Thoracic aorta (tissue), 2 donors: ENCODE measurements around the gene FAM83C. TPM values are rescaled to one million over a fixed set of nuclear protein-coding genes. Genes with fewer than 3 reads are reported as not detected.

Experiments
- ATAC-seq: fragments of 150-250 bp; one replicate; pipeline ENCODE4 v1.8.0; 2017; ENCODE audit warnings: low read depth; ENCODE audit not compliant: insufficient number of reproducible peaks, low FRiP score
- DNase-seq: peaks from one replicate; pipeline ENCODE4 v3.0.0-alpha.2; 2020; ENCODE audit warnings: low spot score
- H3K27ac ChIP-seq, 2 donors: fragments of 200-600 bp; sonication (generic); 1 replicate in 1 of 2; 2 replicates in 1 of 2; pipeline ENCODE4 v1.5.1; 2016; ENCODE audit warnings: mild to moderate bottlenecking in 2 of 2, moderate library complexity in 2 of 2
- H3K27me3 ChIP-seq: fragments of 200-600 bp; sonication (generic); replicated peaks from 2 replicates; pipeline ENCODE4 v1.6.0; 2016; ENCODE audit warnings: mild to moderate bottlenecking; ENCODE audit not compliant: insufficient read depth
- H3K36me3 ChIP-seq: fragments of 200-600 bp; sonication (generic); one replicate; pipeline ENCODE4 v1.5.1; 2016
- H3K4me1 ChIP-seq, 2 donors: fragments of 200-600 bp; sonication (generic); 1 replicate in 1 of 2; 2 replicates in 1 of 2; pipeline versions ENCODE4 v1.5.1 to v1.6.0; 2016; ENCODE audit warnings: low read depth in 2 of 2, mild to moderate bottlenecking in 1 of 2; ENCODE audit not compliant: control insufficient read depth in 1 of 2
- H3K4me3 ChIP-seq: fragments of 200-600 bp; sonication (generic); 2 replicates; pipeline ENCODE4 v1.5.1; 2016; ENCODE audit warnings: mild to moderate bottlenecking
- H3K9me3 ChIP-seq: fragments of 200-600 bp; sonication (generic); 2 replicates; pipeline ENCODE4 v1.5.1; 2016
- total RNA-seq, 2 donors: library from RNA; depleted of rRNA; stranded (reverse); fragments of >200 nt; gene quantifications; one replicate each; pipeline versions ENCODE4 v1.1.0 to v1.2.3, GENCODE V29; 2016
- TF ChIP-seq, protein P1 (sequence below): fragments of 200-600 bp; sonication (generic); IDR thresholded peaks from one replicate; pipeline ENCODE4 v1.5.1; 2019; ENCODE audit warnings: antibody characterized with exemption

FAM83C gene
- total RNA-seq, 2 donors from 2014 or later: not detected

DNA sequence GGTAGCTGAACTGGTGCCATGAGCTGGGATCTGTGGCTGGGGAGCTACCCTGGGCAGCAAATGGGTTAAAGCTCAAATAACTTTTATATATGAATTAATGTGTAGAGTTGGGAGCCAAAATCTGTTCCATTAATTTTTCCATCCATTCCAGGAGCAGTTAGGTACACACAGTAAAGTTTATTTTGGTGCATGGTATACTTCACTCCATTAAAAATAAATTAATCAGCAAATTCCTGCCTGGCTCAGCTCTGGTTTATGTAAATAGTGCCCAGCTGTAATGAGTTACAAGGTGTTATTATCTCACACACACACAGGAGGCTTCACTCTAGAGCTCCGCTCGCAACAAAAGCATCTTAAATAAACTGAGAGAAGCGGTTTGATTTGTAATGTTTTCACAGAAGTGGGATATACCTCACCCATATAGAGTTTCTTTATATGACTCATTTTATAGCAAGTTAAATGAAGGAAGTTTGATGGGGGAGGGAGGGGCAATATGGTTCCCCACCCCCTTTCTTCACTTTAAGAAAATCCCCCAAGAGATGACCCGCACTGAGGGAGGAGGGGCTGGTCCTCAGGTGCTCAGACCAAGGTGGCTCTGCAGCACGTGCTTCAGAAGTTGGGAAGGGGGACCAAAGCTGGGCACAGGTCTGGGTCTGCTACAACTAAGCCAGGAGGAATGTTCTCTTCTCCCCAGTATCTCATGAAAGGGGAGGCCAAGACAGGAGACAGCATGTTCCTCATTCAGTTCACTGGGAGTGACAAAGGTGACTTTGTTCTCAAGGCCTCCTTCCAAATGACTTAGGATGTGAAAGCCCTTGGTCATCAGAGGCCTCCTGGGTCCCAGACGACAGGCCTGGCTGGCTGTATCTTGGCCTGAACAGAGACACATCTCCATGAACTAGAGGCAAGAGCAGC lies 10.5 kb upstream of the FAM83C start:
- Histone ChIP-seq H3K36me3 (no peaks in the 10 kb centered on the region), H3K27ac (no peak overlapping the region), H3K4me3 (no peak overlapping the region), H3K9me3 (no peaks in the 10 kb centered on the region), H3K4me1 (peaks cover 18 to 26% of the 10 kb centered on the region in 2 donors), H3K27me3 (no peaks in the 10 kb centered on the region)
- DNase-seq (no peak), ATAC-seq (no peak)
- TF ChIP-seq, protein P1, sequence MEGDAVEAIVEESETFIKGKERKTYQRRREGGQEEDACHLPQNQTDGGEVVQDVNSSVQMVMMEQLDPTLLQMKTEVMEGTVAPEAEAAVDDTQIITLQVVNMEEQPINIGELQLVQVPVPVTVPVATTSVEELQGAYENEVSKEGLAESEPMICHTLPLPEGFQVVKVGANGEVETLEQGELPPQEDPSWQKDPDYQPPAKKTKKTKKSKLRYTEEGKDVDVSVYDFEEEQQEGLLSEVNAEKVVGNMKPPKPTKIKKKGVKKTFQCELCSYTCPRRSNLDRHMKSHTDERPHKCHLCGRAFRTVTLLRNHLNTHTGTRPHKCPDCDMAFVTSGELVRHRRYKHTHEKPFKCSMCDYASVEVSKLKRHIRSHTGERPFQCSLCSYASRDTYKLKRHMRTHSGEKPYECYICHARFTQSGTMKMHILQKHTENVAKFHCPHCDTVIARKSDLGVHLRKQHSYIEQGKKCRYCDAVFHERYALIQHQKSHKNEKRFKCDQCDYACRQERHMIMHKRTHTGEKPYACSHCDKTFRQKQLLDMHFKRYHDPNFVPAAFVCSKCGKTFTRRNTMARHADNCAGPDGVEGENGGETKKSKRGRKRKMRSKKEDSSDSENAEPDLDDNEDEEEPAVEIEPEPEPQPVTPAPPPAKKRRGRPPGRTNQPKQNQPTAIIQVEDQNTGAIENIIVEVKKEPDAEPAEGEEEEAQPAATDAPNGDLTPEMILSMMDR: no peak

DNA sequence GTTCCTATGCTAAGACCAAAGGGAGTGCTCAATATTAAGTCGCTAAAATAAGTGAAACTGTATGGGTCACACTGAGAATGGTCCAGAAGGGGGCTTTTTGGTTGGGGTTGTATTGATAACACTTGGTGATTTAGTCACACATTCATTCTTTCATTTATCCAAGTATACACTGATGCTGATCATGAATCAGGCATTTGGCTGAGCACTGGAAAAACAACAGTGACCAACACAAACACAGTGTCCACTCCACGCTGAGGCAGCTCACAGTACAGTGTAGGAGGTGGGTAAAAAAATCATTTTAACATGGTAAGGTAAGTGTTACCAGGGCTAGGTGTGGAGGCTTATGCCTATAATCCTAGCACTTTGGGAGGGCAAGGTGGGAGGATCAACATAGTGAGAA lies 9.2 kb upstream of the FAM83C start:
- Histone ChIP-seq H3K4me3 (no peak overlapping the region), H3K4me1 (peaks cover 6 to 13% of the 10 kb centered on the region in 2 donors), H3K9me3 (no peaks in the 10 kb centered on the region), H3K27ac (no peak overlapping the region), H3K36me3 (no peaks in the 10 kb centered on the region), H3K27me3 (no peaks in the 10 kb centered on the region)
- TF ChIP-seq, protein P1: no peak
- DNase-seq (no peak), ATAC-seq (no peak)

DNA sequence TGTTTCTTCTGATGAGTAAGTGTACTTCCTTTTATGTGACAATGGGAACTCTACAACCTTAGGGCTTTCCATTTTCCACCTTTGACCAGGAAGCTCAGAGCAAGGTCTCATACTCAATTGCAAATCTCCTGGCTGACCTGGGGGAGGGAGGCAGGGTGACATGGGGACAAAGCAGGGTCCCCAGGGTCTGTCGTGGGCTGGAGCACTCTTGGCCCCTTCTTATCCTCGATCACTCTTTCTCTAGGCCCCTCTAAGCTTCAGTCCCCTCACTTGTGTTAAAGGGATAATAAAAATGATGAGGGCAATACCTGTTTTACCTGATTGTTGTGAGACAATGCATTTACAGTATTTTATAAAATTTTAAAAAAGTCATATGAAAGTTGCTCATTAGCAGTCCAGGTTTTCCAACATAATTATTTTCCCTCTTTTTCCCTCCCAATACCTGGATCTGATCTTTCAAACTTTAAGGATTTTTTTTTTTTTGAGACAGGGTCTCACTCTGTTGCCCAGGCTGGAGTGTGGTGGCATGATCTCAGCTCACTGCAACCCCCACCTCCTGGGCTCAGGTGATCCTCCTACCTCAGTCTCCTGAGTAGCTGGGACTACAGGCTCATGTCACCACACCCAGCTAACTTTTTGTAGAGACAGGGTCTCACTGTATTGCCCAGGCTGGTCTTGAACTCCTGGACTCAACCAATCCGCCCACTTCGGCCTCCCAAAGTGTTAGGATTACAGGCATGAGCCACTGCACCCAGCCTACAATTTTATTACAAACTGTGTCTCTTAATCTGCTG lies 8.4 kb upstream of the FAM83C start:
- Histone ChIP-seq H3K4me1 (peaks cover 0 to 6% of the 10 kb centered on the region in 2 donors), H3K4me3 (no peak overlapping the region), H3K36me3 (no peaks in the 10 kb centered on the region), H3K9me3 (no peaks in the 10 kb centered on the region), H3K27me3 (no peaks in the 10 kb centered on the region), H3K27ac (no peak overlapping the region)
- TF ChIP-seq, protein P1: no peak
- ATAC-seq (no peak), DNase-seq (no peak)

DNA sequence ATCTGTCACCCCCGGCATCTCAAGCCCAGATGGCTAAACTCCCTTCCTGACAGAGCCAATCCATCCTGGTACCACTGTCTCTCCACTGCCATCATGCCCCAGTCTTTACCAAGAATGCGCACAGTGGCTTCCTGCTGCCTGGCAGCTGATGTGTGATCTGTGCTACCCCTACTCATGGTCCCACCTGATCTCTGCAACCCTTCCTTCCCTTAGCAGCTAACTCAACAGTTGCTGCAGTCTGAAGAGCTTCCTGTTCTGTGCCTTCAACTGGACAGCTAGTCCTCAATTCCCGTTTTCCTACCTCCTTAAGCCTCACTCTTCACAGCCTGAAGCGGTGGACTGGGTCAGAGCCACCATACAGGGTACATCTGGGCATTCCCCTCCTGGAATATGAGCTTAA lies 7.6 kb upstream of the FAM83C start:
- H3K4me1 ChIP-seq: no peaks in the 10 kb centered on the region
- no peak for DNase-seq
- H3K9me3 ChIP-seq: no peaks in the 10 kb centered on the region
- H3K4me3 ChIP-seq: no peak overlapping the region
- ATAC-seq: no peak
- TF ChIP-seq, protein P1: no peak
- H3K27ac ChIP-seq: no peak overlapping the region
- H3K36me3 ChIP-seq: no peaks in the 10 kb centered on the region
- no peaks in the 10 kb centered on the region for H3K27me3 ChIP-seq

DNA sequence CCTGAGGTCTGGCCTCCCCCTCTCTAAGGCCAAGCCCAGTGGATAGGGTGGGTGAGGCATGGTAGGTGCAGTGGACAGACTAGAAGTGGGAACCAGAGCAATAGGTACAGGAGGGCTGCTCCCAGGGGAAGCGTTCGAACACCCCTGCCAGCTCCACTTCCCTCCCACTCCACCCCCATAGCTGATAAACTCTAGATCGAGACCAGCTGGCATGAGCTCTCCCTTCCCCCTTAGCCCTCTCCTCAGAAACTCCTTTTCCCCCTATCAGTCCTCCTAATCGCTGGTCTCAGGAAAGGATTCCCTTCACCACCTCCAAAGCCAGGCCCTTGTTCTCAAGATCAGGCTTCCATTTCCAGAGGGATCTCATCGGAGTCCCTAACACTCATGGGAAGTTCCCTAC lies 6.0 kb upstream of the FAM83C start:
- H3K4me3 ChIP-seq: no peak overlapping the region
- DNase-seq (no peak), ATAC-seq (no peak)
- H3K36me3 ChIP-seq: no peaks in the 10 kb centered on the region
- H3K4me1 ChIP-seq: no peaks in the 10 kb centered on the region
- H3K27ac ChIP-seq: no peak overlapping the region
- no peaks in the 10 kb centered on the region for H3K9me3 ChIP-seq
- H3K27me3 ChIP-seq: no peaks in the 10 kb centered on the region
- TF ChIP-seq, protein P1: no peak
